22Rv1 (cell line): ENCODE measurements around the gene NRXN3.

ENCODE experiments used
- H3K27ac ChIP-seq: fragments of 450-650 bp; 2 replicates; pipeline ENCODE4 v1.5.1; 2017
- ZFX ChIP-seq: fragments of 450-650 bp; IDR thresholded peaks from 2 replicates; pipeline ENCODE4 v1.6.1; 2017; ENCODE audit warnings: antibody characterized with exemption, borderline replicate concordance
- TF ChIP-seq, protein P1 (sequence below): fragments of 450-650 bp; IDR thresholded peaks from 2 replicates; pipeline ENCODE4 v1.5.1; 2017; ENCODE audit warnings: mild to moderate bottlenecking

NRXN3 gene

DNA sequence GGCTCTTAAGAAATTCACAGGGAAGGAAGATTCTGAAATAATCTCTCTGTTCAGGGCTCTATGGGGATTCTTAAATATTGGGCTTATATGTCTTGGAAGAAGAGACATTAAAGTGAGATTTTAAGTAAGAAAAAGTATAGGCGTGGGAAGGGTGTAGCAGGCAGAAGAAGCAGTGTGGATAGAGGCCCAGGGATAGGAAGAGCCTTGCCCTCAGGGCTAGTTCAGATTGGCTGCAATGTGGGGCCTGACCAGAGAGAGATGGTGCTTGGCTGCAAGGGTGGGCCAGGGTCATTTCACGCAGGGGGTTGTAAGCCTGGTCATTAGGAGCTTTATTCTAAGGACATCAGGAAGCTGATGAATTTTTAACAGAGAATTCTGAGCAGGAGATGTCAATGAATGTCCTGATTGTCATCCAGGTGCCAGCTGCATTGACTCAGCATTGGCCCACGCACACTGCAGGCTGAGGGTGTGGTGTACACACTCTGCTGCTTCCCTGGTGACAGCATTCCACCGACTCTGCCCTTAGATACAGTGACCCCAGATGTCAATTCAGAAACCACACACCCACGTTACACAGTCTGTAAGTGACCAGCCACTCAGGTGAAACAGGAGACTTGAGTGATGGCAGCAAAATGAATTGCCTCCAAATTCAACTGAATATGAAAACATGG, 582.5 kb downstream of the NRXN3 start:
- TF ChIP-seq ZFX, result no peak
- TF ChIP-seq, protein P1, sequence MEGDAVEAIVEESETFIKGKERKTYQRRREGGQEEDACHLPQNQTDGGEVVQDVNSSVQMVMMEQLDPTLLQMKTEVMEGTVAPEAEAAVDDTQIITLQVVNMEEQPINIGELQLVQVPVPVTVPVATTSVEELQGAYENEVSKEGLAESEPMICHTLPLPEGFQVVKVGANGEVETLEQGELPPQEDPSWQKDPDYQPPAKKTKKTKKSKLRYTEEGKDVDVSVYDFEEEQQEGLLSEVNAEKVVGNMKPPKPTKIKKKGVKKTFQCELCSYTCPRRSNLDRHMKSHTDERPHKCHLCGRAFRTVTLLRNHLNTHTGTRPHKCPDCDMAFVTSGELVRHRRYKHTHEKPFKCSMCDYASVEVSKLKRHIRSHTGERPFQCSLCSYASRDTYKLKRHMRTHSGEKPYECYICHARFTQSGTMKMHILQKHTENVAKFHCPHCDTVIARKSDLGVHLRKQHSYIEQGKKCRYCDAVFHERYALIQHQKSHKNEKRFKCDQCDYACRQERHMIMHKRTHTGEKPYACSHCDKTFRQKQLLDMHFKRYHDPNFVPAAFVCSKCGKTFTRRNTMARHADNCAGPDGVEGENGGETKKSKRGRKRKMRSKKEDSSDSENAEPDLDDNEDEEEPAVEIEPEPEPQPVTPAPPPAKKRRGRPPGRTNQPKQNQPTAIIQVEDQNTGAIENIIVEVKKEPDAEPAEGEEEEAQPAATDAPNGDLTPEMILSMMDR, result no peak
- H3K27ac ChIP-seq, result no peak overlapping the region

DNA sequence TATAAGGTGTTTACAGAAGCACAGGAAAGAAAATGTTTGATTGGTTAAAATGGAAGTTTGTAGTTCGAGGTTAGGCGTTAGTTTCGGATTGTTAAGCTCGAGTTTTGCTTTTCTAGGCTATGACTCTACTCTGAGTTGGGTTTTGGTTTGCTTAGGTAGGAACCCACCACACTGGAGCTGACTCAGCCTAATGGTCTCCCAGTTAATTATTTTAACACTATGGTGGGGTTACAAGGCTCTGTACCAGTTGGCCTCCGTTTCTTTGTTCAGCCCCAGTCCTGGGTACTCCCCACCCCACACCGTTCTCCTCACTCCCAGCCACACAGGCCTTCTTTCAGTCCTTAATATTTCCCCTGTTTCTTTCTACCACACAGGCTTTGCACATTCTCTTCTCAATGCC, 583.9 kb downstream of the NRXN3 start:
- no peak overlapping the region for H3K27ac ChIP-seq
- TF ChIP-seq, protein P1, result no peak

DNA sequence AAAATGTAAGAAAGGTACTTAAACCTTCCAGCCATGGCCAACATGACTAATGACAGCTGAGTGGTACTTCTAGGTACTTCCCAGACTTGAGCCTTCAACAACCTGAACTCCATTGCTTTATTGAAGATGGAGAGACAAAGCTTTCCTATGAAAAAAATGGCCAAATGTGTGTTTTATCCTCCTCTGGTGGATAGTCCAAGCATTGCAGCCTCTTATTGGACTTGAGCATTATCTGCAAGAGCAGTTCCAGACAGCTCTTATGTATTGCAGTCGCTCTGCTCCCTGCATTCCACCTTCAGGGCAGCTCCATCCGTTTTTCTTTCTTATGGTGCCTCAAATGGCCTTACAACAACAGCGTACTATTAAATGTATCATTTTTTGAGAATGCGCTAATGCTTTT, 588.2 kb downstream of the NRXN3 start:
- H3K27ac ChIP-seq, result no peak overlapping the region
- TF ChIP-seq, protein P1, result peak; percentile 74
- no peak for TF ChIP-seq ZFX

DNA sequence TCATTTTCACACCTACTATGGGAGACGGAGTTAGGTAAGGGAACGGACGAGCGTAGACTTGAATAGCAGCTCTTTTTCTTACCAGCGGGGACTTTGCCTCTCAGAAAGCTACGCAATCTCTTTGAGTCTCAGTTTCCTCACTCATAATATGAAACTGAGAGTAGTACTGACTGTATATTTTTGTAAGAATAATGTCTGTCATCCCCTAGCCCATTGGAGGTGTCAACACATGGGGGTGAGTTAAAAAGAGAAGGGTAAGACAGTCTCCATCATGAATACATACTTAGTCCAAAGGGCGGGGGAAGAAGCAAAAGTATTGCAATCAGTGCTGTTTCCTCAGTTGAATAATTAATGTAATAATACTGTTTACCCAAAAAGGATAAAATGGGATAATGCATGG, 592.2 kb downstream of the NRXN3 start:
- TF ChIP-seq, protein P1, result no peak
- no peak for TF ChIP-seq ZFX
- no peak overlapping the region for H3K27ac ChIP-seq

DNA sequence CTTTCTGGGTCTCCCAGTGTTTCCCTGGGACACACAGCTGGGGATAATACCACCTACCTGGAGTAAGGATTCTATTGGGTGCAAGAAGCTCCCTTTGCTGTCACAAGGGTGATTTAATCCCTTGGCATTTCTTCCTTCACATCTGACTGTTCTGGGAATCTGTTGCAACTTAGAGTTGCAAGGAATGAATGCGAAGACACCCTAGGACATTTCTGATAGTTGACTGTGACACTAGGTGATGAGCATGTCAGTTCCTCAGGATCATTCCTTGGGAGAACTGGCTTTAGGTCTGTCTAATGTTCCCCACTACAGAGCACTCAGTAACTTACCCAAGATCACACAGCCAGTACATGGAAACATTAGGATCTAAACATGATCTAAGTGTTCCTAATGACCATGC, 593.6 kb downstream of the NRXN3 start:
- H3K27ac ChIP-seq, result no peak overlapping the region
- TF ChIP-seq, protein P1, result no peak
- no peak for TF ChIP-seq ZFX

DNA sequence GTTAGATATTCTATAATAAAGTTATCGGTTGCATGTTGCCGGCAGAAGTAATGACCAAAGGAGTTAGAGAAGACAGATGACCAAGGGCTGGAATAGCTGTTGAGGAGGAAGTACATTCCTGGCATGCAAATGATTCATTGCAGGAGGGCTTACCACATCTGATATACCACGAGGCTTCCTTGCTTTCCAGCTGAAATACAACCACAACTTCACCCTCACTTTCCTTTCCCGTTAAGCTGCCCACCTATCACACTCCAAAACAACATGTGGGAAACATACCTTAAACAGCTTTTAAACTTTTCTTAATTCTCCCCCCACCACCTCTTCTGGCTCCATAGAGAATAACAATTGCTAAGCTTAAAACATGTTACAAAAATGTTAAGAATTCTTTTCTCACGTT, 594.1 kb downstream of the NRXN3 start:
- TF ChIP-seq, protein P1, result no peak
- no peak for TF ChIP-seq ZFX
- no peak overlapping the region for H3K27ac ChIP-seq

DNA sequence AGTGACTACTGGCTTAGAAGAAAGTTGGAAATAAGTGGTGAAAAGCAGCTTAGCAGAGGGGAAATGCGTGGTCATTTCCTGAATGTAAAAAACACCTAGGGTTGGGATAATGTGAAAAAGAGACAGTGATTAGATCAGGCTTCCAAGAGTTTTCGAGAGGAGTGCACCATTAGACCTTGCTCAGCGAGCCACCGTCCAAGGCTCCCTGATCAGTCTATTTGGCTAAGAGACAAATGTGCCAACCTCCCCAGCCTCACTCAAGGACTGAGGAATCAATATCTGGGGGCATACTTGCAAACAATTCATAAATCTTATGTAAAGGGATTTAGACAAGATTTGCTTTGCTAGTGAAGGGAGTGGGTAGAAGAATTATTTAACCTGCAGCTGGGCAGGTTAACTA, 594.5 kb downstream of the NRXN3 start:
- TF ChIP-seq, protein P1, result no peak
- TF ChIP-seq ZFX, result no peak
- no peak overlapping the region for H3K27ac ChIP-seq
